KMS-11 (cell line): ENCODE data around the gene CACNA1S.

Experiments used
- H2AFZ ChIP-seq: fragments of 200-600 bp; sonication (generic); 2 replicates; pipeline ENCODE4 v1.6.1; 2016; ENCODE audit warnings: antibody characterized with exemption, mixed run types, low read depth
- H3K27ac ChIP-seq: fragments of 200-600 bp; sonication (generic); 2 replicates; pipeline ENCODE4 v1.6.1; 2016; ENCODE audit warnings: mild to moderate bottlenecking, mixed run types
- H3K27me3 ChIP-seq: fragments of 200-600 bp; sonication (generic); 2 replicates; pipeline ENCODE4 v1.6.1; 2017; ENCODE audit warnings: mild to moderate bottlenecking, low read depth, mixed run types, moderate library complexity; ENCODE audit not compliant: insufficient read depth
- H3K36me3 ChIP-seq: fragments of 200-600 bp; sonication (generic); 2 replicates; pipeline ENCODE4 v1.6.1; 2017; ENCODE audit warnings: mild to moderate bottlenecking, mixed run types; ENCODE audit not compliant: insufficient read depth
- H3K4me1 ChIP-seq: fragments of 200-600 bp; sonication (generic); 2 replicates; pipeline ENCODE4 v1.6.1; 2016; ENCODE audit warnings: mild to moderate bottlenecking, low read depth, mixed run types; ENCODE audit not compliant: poor library complexity, severe bottlenecking
- H3K4me2 ChIP-seq: fragments of 200-600 bp; sonication (generic); 2 replicates; pipeline ENCODE4 v1.7.0; 2016; ENCODE audit warnings: mild to moderate bottlenecking, mixed run types
- H3K4me3 ChIP-seq: fragments of 200-600 bp; sonication (generic); IDR thresholded peaks from 2 replicates; pipeline ENCODE4 v1.6.1; 2017; ENCODE audit warnings: low read depth, low read length, mixed read lengths; ENCODE audit not compliant: insufficient read depth
- H3K79me2 ChIP-seq: fragments of 200-600 bp; sonication (generic); 2 replicates; pipeline ENCODE4 v1.6.1; 2016; ENCODE audit warnings: low read depth, mixed run types; ENCODE audit not compliant: insufficient read depth
- H3K9ac ChIP-seq: fragments of 200-600 bp; sonication (generic); 2 replicates; pipeline ENCODE4 v1.6.1; 2016; ENCODE audit warnings: mild to moderate bottlenecking, mixed run types
- H4K20me1 ChIP-seq: fragments of 200-600 bp; sonication (generic); 2 replicates; pipeline ENCODE4 v1.6.1; 2016; ENCODE audit warnings: mild to moderate bottlenecking, mixed run types; ENCODE audit not compliant: insufficient read depth
- TF ChIP-seq, protein P1 (sequence below): fragments of 200-600 bp; sonication (generic); conservative IDR thresholded peaks from 2 replicates; pipeline ENCODE4 v1.6.1; 2017; ENCODE audit warnings: low read depth, mild to moderate bottlenecking, antibody characterized with exemption, low read length, moderate library complexity, mixed read lengths

Gene CACNA1S

DNA sequence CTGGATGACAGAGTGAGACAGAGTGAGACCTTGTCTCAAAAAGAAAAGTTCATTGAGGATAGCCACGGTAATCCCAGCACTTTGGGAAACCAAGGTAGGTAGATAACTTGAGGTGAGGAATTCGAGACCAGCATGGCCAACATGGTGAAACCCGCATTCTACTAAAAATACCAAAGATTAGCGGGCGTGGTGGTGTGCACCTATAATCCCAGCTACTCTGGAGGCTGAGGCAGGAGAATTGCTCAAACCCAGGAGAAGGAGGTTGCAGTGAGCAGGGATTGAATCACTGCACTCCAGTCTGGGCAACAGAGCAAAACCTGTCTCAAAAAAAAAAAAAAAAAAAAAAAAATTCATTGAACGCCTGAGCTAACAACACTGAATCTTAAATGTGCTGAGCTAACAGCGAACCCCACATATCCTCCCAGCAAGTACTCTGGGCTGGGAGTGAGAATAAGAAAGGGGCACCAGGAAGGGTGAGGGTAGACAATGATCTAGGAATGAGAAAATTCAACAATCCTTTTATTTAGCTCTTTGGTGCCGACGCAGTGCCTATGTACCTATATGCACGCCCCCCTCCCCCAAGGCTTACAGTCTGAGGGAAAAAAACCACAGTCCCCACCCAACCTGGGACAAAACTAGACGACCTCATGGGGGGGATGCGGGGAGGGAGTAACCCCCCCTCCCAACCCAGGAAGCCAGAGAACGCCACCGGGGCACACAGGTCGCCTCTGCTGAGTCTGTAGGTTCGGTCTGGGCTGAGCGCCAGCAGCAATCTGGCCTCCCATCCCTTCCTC is 1.4 kb upstream of the CACNA1S start:
- Histone ChIP-seq H4K20me1 (no peaks in the 10 kb centered on the region), H3K36me3 (no peaks in the 10 kb centered on the region), H3K27ac (0 out of 2 replicates have a peak overlapping the region, but pooled peaks have one; percentile 19), H3K4me3 (no peak overlapping the region), H3K9ac (peak overlapping the region; percentile 65), H3K4me1 (peaks cover 5% of the 10 kb centered on the region), H2AFZ (peak overlapping the region; percentile 85), H3K27me3 (no peaks in the 10 kb centered on the region), H3K4me2 (peak overlapping the region; percentile 74), H3K79me2 (no peaks in the 10 kb centered on the region)
- TF ChIP-seq, protein P1, sequence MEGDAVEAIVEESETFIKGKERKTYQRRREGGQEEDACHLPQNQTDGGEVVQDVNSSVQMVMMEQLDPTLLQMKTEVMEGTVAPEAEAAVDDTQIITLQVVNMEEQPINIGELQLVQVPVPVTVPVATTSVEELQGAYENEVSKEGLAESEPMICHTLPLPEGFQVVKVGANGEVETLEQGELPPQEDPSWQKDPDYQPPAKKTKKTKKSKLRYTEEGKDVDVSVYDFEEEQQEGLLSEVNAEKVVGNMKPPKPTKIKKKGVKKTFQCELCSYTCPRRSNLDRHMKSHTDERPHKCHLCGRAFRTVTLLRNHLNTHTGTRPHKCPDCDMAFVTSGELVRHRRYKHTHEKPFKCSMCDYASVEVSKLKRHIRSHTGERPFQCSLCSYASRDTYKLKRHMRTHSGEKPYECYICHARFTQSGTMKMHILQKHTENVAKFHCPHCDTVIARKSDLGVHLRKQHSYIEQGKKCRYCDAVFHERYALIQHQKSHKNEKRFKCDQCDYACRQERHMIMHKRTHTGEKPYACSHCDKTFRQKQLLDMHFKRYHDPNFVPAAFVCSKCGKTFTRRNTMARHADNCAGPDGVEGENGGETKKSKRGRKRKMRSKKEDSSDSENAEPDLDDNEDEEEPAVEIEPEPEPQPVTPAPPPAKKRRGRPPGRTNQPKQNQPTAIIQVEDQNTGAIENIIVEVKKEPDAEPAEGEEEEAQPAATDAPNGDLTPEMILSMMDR: no peak

DNA sequence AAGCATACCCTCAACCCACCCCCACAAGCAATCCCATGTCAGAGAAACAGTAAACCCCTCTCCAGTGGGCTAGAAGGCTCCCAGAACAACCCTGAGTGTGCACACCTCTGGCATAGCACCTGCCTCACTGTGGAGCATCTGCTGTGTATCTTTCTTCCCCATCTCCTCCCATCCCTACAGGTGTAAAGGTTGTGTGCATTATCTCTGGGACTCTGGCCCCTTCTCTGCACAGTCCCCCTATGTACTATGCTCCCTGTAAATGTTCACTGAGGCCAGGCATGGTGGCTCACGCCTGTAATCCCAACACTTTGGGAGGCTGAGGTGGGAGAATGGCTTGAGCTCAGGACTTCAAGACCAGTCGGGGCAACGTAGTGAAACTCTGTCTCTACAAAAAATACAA is 700 bp upstream of the CACNA1S start:
- H3K4me3 ChIP-seq: no peak overlapping the region
- H3K9ac ChIP-seq: no peak overlapping the region
- H2AFZ ChIP-seq: no peak overlapping the region
- H3K4me1 ChIP-seq: peaks cover 5% of the 10 kb centered on the region
- H3K4me2 ChIP-seq: no peak overlapping the region
- no peak overlapping the region for H3K27ac ChIP-seq
- no peaks in the 10 kb centered on the region for H3K79me2 ChIP-seq
- no peaks in the 10 kb centered on the region for H4K20me1 ChIP-seq
- TF ChIP-seq, protein P1: no peak
- no peaks in the 10 kb centered on the region for H3K27me3 ChIP-seq
- H3K36me3 ChIP-seq: no peaks in the 10 kb centered on the region

DNA sequence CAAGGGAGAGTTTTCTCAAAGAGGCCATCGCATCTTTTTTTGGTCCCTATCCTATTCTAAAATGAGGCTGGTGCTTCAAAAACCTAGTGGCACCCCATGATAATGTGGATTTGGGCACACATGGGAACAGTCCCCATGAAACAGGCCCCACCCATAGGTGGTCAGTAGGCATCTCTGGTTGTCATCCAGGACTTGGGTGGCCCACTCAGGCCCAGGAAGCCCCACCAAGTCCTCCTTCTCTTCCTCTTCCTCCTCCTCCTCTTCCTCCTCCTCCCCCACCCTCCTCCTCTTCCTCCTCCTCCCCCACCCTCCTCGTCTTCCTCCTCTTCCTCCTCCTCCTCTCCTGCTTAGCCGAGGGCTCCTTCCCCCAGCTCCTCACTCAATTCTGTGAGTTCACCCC is 554 bp downstream of the CACNA1S start:
- Histone ChIP-seq H3K79me2 (no peaks in the 10 kb centered on the region), H3K4me1 (peaks cover 5% of the 10 kb centered on the region), H3K4me3 (no peak overlapping the region), H4K20me1 (no peaks in the 10 kb centered on the region), H3K9ac (no peak overlapping the region), H3K36me3 (no peaks in the 10 kb centered on the region), H3K27me3 (no peaks in the 10 kb centered on the region), H2AFZ (no peak overlapping the region), H3K4me2 (no peak overlapping the region), H3K27ac (no peak overlapping the region)
- TF ChIP-seq, protein P1: no peak

DNA sequence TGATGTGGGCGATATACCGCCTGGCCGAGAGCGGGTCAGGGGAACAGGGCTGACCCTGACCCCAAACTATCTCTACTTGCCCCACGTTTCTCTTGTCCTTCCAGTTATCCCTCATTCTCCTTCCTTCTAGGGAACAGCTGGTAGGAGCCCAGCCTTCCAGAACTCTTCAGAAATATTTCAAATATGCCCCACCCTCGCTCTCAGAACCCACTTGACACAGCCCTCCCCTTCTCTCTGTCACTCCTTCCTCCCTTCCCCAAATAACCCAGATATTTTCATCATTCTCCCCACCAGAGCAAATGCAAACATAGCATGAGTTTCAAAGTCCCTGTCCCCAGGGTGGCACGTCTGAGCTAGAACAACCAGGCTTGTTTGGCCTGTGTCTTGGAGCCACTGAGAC is 1.1 kb downstream of the CACNA1S start:
- no peaks in the 10 kb centered on the region for H3K79me2 ChIP-seq
- no peaks in the 10 kb centered on the region for H3K36me3 ChIP-seq
- H4K20me1 ChIP-seq: no peaks in the 10 kb centered on the region
- TF ChIP-seq, protein P1: no peak
- no peak overlapping the region for H3K4me2 ChIP-seq
- H2AFZ ChIP-seq: no peak overlapping the region
- H3K9ac ChIP-seq: no peak overlapping the region
- no peaks in the 10 kb centered on the region for H3K27me3 ChIP-seq
- no peak overlapping the region for H3K27ac ChIP-seq
- no peak overlapping the region for H3K4me3 ChIP-seq
- peaks cover 5% of the 10 kb centered on the region for H3K4me1 ChIP-seq
